ENCODE data around the gene ELMOD3. TPM values are rescaled to one million over a fixed set of nuclear protein-coding genes. Genes with fewer than 3 reads are reported as not detected.
A peak's percentile ranks its signal among the peaks of the same experiment; 100 is the strongest.
"Not testable (repeated sequence)": the region's sequence is repeated elsewhere in the genome, so short reads cannot be mapped to it uniquely, and the experiment has no call there.

The ELMOD3 gene
- total and polyA plus RNA-seq, 8 donors, result 20.8 to 40.5 (median 31.8) TPM

DNA sequence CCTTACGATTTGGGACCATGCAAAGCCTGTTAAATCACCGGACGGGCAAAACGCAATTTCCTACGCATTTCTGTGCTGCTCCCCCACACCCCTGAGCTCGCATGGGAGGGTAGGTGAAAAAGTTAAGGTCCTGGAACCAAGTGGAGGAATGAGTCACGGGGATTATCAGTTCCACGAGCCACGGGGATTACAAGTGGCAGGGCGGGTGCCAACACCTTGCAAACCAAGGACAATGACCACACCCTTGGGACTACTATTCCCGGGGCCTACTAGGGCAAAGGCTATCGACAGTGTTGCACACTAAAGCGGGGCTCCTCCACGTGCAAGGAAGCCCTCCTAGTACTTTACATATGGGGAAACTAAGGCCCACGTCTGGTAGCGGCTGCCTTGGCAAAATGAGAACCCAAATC is 688 bp upstream of the ELMOD3 start:
- Histone ChIP-seq H3K27ac (peak overlapping the region; percentile 86 to 90), H3K9me3 (no peaks in the 10 kb centered on the region), H3K36me3 (peaks cover 0 to 53% of the 10 kb centered on the region in 2 donors), H3K4me1 (peaks cover 9 to 60% of the 10 kb centered on the region in 2 donors), H3K27me3 (no peaks in the 10 kb centered on the region), H3K4me3 (peak overlapping the region; percentile 86 to 91)
- intact Hi-C loops (cut with DNase I), result no loop called here
- TF ChIP-seq, protein P1, sequence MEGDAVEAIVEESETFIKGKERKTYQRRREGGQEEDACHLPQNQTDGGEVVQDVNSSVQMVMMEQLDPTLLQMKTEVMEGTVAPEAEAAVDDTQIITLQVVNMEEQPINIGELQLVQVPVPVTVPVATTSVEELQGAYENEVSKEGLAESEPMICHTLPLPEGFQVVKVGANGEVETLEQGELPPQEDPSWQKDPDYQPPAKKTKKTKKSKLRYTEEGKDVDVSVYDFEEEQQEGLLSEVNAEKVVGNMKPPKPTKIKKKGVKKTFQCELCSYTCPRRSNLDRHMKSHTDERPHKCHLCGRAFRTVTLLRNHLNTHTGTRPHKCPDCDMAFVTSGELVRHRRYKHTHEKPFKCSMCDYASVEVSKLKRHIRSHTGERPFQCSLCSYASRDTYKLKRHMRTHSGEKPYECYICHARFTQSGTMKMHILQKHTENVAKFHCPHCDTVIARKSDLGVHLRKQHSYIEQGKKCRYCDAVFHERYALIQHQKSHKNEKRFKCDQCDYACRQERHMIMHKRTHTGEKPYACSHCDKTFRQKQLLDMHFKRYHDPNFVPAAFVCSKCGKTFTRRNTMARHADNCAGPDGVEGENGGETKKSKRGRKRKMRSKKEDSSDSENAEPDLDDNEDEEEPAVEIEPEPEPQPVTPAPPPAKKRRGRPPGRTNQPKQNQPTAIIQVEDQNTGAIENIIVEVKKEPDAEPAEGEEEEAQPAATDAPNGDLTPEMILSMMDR (IDR thresholded peaks at IDR 0.05), result no peak
- DNase-seq, result peak in 2 of 4 donors; percentile 7 to 44
- peak; percentile 62 for ATAC-seq

DNA sequence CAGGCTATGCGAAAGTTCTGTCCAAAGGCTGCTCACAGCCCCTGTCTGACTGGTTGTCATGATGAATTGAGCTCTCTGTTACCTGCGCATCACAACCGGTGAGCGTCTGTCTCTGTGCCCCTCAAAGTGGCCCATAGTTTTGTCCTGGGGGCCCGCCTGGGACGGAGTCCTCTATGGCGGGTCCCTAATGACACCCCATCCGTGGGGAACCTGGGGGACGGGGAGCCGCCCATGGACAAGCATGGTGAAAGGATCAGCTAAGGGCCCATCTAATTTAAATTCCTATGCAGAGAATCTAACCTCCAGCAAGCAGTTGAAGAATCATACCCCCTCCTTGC is 473 bp downstream of the ELMOD3 start:
- DNase-seq, result no peak

DNA sequence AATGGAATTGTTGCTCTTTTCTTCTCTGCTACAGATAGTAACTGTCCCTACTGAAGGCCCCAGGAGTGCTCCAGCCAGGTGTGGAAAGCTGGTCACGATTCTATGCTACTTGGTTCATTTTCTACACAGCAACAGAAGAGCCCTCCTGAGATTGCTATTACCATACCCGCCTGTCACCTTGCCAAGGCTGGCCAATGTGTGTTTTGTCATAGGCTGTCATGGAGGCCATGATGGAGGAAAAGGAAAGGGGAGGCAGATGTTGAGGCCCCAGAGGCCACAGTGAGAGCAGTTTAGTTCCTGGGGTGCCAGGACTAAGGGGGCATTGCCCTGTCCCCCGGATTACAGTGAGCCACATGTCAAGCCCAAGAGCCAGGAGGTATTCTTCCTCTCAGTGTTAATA is 952 bp downstream of the ELMOD3 start:
- no peak overlapping the region for H3K27ac ChIP-seq
- peaks cover 9 to 61% of the 10 kb centered on the region in 2 donors for H3K4me1 ChIP-seq
- intact Hi-C loops (cut with DNase I), result no loop called here
- no peak for ATAC-seq
- DNase-seq, result no peak
- H3K36me3 ChIP-seq, result peaks cover 0 to 52% of the 10 kb centered on the region in 2 donors
- H3K27me3 ChIP-seq, result no peaks in the 10 kb centered on the region
- no peaks in the 10 kb centered on the region for H3K9me3 ChIP-seq
- TF ChIP-seq, protein P1 (IDR thresholded peaks at IDR 0.05), result no peak
- peak overlapping the region; percentile 86 to 91 for H3K4me3 ChIP-seq

More for the DNA sequence above, 473 bp downstream of the ELMOD3 start:
- Histone ChIP-seq H3K4me1 (peaks cover 9 to 61% of the 10 kb centered on the region in 2 donors), H3K9me3 (no peaks in the 10 kb centered on the region), H3K27me3 (no peaks in the 10 kb centered on the region), H3K27ac (peak overlapping the region; percentile 76 to 90), H3K36me3 (peaks cover 0 to 54% of the 10 kb centered on the region in 2 donors), H3K4me3 (peak overlapping the region; percentile 86 to 91)
- ATAC-seq, result no peak
- TF ChIP-seq, protein P1 (IDR thresholded peaks at IDR 0.05), result no peak
- intact Hi-C loops (cut with DNase I), result no loop called here

DNA sequence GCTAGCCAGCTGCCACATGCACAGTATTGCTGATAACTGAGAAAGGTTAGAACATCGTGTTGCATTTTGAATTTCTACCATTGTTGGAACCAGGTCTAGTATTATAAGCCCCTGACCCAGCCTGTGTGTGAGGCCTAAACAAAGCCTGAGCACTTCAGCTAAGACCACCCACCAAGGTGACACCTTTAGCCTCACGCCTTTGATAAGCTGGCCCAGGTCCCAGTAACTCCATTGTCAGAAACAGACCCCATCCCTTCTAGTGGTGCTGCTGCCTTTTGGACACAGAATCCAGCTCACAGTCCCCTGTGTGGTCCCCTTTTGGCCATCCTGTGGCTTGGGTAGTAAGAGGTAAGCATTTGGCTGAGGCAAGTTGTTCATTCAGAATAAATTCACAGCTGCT is 1.6 kb downstream of the ELMOD3 start:
- TF ChIP-seq, protein P1 (IDR thresholded peaks at IDR 0.05), result no peak
- Histone ChIP-seq H3K9me3 (no peaks in the 10 kb centered on the region), H3K27ac (no peak overlapping the region), H3K36me3 (peaks cover 0 to 52% of the 10 kb centered on the region in 2 donors), H3K27me3 (no peaks in the 10 kb centered on the region), H3K4me1 (peaks cover 9 to 61% of the 10 kb centered on the region in 2 donors), H3K4me3 (no peak overlapping the region)
- ATAC-seq (no peak), DNase-seq (no peak)
- intact Hi-C loops (cut with DNase I), result no loop called here

DNA sequence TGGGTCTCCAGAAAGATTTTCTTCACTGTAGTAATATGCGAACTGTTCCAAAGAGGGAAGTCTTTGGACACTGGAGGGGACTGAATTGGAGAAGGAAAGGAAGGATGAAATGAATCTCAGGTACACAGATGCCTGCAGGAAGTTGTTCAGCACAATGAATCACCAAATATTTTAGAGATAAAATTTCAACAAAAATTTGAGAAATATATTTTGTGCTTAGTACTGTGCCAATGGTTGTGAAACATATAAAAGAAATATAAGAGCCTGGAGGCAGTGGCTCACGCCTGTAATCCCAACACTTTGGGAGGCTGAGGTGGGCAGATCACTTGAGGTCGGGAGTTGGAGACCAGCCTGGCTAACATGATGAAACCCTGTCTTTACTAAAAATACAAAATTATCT is 3.2 kb downstream of the ELMOD3 start:
- Histone ChIP-seq H3K4me1 (peaks cover 5 to 52% of the 10 kb centered on the region in 2 donors), H3K27ac (no peak overlapping the region), H3K4me3 (no peak overlapping the region), H3K9me3 (no peaks in the 10 kb centered on the region), H3K27me3 (no peaks in the 10 kb centered on the region), H3K36me3 (peaks cover 0 to 59% of the 10 kb centered on the region in 2 donors)
- intact Hi-C loops (cut with DNase I), result no loop called here
- DNase-seq (no peak), ATAC-seq (no peak)
- TF ChIP-seq, protein P1 (IDR thresholded peaks at IDR 0.05), result no peak

DNA sequence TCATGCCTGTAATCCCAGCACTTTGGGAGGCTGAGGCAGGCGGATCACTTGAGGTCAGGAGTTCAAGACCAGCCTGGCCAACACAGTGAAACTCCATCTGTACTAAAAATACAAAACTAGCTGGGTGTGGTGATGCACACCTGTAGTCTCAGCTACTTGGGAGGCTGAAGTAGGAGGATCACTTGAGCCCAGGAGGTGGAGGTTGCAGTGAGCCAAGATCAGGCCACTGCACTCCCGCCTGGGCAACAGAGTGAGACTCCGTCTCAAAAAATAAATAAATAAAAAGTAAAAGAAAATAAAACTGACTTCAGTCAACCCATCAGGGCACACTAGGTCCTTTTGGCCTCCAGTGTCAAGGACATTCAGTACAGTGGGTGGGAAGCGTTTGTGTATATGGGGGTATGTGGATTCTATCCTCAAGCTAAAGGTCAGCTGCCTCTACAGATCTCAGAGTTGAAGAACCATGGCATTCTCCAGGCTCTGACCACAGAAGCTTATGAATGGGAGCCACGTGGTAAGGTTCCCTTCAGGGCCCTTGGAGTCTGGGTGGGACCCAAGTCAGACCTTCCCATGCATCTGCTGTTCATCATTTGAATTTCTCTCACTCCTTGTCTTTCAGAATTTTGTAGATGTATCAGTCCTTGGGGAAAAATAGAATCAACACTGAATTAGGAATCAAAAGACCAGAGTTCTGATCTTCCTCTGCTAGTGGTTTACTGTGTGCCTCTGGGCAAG is 8.3 kb downstream of the ELMOD3 start:
- intact Hi-C loops (cut with DNase I); H3K4me3 ChIP-seq; H3K27me3 ChIP-seq; H3K4me1 ChIP-seq; H3K9me3 ChIP-seq; DNase-seq; H3K27ac ChIP-seq; ATAC-seq: not testable (repeated sequence)
- peaks cover 0 to 74% of the 10 kb centered on the region in 2 donors for H3K36me3 ChIP-seq
